ENCODE results near the gene HOXA13. TPM values are rescaled to one million over a fixed set of nuclear protein-coding genes. Genes with fewer than 3 reads are reported as not detected.

The HOXA13 gene
- total RNA-seq, 3 donors from 2014 or later, result 0.16 to 0.33 TPM; not detected in 1

GRCh38 chr7:27188386-27189294 is 11.3 kb downstream of the HOXA13 start:
- Histone ChIP-seq H3K4me3 (peak overlapping the region; percentile 1 to 46 (median 21)), H3K36me3 (no peaks in the 10 kb centered on the region), H3K9me3 (no peaks in the 10 kb centered on the region), H3K4me1 (peaks cover 3 to 15% of the 10 kb centered on the region in 2 donors), H3K27me3 (peaks cover 25 to 100% of the 10 kb centered on the region in 2 donors), H3K27ac (no peak overlapping the region)
- TF ChIP-seq CTCF (IDR thresholded peaks at IDR 0.05) (no peak), POLR2AphosphoS5 (IDR thresholded peaks at IDR 0.05) (no peak), POLR2A (IDR thresholded peaks at IDR 0.05) (no peak)
- intact Hi-C loops (cut with DNase I; ENCODE audit: low total_unique reads), result no loop called here
- peak in 1 of 2 donors; percentile 49 for DNase-seq (ENCODE audit: low spot score in 2 of 2)

DNA sequence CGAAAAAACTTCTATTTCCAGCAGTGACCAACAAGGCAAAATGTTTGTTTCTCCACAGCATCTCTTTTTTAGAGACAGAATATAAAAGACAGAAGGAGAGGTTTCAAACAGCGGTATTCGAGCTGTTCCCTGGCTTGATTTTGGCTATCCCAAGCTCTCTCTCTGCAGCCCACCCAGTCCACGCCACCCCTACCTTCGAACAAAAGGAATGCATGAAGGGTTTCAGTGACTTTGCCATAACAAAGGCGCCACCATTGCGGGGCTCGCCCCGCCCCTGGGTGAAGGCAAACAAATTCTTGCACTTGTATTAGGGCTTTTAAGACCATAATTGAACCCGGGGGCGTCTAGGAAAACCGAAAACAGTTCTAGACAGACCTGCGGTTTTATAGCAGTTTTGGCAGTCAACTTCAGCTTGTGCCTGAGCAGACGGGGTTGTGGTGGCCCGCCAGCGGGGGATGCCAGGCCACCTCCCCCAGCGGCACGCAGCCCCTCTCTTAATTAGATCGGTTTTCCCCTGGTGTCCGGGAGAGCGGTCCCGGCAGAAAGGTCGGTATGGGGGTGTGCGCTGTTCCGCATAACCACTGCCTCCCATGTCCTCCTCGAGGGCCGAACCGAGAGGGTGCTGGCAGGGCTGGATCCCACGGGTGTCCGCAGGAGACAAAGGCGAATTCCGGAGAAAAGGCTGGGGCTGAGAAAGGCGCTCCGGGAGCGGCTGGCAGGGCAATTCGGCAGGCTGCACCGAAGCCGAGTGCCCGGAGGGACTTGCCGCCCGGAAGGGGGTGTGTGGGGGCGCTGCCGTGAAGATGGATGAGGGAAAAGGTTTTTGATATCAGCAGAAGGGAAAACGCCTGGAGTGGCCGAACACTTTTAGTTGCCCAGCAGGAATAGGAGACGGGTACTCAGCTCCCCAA is 12.2 kb downstream of the HOXA13 start:
- peak in 1 of 2 donors; percentile 44 for DNase-seq (ENCODE audit: low spot score in 2 of 2)
- peaks cover 23 to 100% of the 10 kb centered on the region in 2 donors for H3K27me3 ChIP-seq
- no peaks in the 10 kb centered on the region for H3K9me3 ChIP-seq
- H3K4me3 ChIP-seq, result peak overlapping the region in 2 of 3 donors; percentile 21 to 46
- H3K4me1 ChIP-seq, result peaks cover 0 to 15% of the 10 kb centered on the region in 2 donors
- H3K27ac ChIP-seq, result no peak overlapping the region
- intact Hi-C loops (cut with DNase I; ENCODE audit: low total_unique reads), result no loop called here
- TF ChIP-seq POLR2A (IDR thresholded peaks at IDR 0.05), result no peak
- H3K36me3 ChIP-seq, result no peaks in the 10 kb centered on the region

- TF ChIP-seq CTCF (IDR thresholded peaks at IDR 0.05), result no peak
- TF ChIP-seq POLR2A (IDR thresholded peaks at IDR 0.05), result no peak
- peak in 1 of 3 donors; percentile 9 for TF ChIP-seq POLR2AphosphoS5 (IDR thresholded peaks at IDR 0.05)
- DNase-seq (ENCODE audit: low spot score in 2 of 2), result no peak
- Histone ChIP-seq H3K4me3 (no peak overlapping the region), H3K27me3 (peaks cover 19 to 100% of the 10 kb centered on the region in 2 donors), H3K27ac (no peak overlapping the region), H3K4me1 (peaks cover 0 to 15% of the 10 kb centered on the region in 2 donors), H3K36me3 (no peaks in the 10 kb centered on the region), H3K9me3 (no peaks in the 10 kb centered on the region)
- intact Hi-C loops (cut with DNase I; ENCODE audit: low total_unique reads), result no loop called here
These were observed 13.0 kb downstream of the HOXA13 start for GRCh38 chr7:27186668-27187474.

DNA sequence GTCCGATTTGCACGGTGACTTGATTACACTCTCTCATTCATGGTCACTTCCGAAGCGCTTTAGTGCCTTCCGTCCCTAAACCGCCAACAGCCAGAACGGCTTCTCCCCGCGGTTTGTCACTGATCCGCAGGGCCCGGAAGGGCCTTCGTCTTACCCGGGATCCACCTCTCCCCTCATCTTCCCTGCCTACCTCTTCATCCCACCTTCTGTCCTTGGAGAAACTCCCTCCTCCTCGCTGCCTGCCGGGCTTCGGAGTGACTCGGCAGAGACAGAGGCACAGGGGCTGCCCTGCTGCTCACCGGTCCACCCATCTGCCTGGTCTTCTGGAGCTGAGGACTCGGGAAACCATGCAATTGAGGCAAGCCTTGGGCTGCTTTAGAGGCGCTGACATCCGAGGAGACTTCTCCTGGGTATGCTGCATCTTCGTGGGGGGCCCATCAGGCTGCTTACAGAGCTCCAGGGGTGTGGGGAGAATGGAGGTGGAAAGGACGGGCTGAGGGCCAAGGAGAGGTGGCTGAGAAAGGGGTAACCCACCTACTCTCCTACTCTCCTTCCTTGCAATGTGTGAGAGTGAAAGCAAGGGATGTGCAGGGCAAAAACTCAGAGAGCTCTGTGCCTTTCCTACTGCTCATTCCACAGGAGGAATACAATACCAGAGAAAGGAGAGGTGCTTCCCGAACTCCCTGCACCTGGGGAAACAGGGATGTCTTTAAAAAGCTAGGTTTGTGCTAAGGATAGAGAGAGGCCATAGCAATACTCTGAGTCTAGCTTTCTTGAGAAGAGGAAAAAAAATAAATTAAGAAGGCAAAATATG is 13.8 kb downstream of the HOXA13 start:
- Histone ChIP-seq H3K27me3 (peaks cover 22 to 98% of the 10 kb centered on the region in 2 donors), H3K4me1 (peaks cover 0 to 15% of the 10 kb centered on the region in 2 donors), H3K36me3 (no peaks in the 10 kb centered on the region), H3K27ac (no peak overlapping the region), H3K4me3 (peak overlapping the region in 1 of 3 donors; percentile 55), H3K9me3 (no peaks in the 10 kb centered on the region)
- no peak for DNase-seq (ENCODE audit: low spot score in 2 of 2)
- no peak for TF ChIP-seq CTCF (IDR thresholded peaks at IDR 0.05)
- no peak for TF ChIP-seq POLR2A (IDR thresholded peaks at IDR 0.05)
- TF ChIP-seq POLR2AphosphoS5 (IDR thresholded peaks at IDR 0.05), result no peak
- intact Hi-C loops (cut with DNase I; ENCODE audit: low total_unique reads), result no loop called here

Measured in breast epithelium (tissue), 4 donors.